WTC11 (cell line): Measurements from ENCODE around the gene MEIS2.

Source experiments
- CTCF ChIP-seq: fragments of 200-600 bp; IDR thresholded peaks from 2 replicates; pipeline ENCODE4 v1.8.0; 2022; ENCODE audit warnings: antibody characterized with exemption
- ETV6 ChIP-seq: sonication (generic); formaldehyde crosslinking; IDR thresholded peaks from 2 replicates; pipeline ENCODE4 v1.8.1; 2022; ENCODE audit warnings: mild to moderate bottlenecking, missing genetic modification reagents
- TF ChIP-seq, protein P1 (sequence below): sonication (generic); formaldehyde crosslinking; IDR thresholded peaks from 2 replicates; pipeline ENCODE4 v1.8.1; 2022; ENCODE audit warnings: low read depth, missing genetic modification reagents, borderline replicate concordance

GRCh38 chr15:36914466-36914865 is 185.9 kb downstream of the MEIS2 start:
- TF ChIP-seq, protein P1, sequence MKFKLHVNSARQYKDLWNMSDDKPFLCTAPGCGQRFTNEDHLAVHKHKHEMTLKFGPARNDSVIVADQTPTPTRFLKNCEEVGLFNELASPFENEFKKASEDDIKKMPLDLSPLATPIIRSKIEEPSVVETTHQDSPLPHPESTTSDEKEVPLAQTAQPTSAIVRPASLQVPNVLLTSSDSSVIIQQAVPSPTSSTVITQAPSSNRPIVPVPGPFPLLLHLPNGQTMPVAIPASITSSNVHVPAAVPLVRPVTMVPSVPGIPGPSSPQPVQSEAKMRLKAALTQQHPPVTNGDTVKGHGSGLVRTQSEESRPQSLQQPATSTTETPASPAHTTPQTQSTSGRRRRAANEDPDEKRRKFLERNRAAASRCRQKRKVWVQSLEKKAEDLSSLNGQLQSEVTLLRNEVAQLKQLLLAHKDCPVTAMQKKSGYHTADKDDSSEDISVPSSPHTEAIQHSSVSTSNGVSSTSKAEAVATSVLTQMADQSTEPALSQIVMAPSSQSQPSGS (CRISPR knock-in tag), result no peak
- TF ChIP-seq CTCF (no peak), ETV6 (CRISPR knock-in tag) (no peak)
